A204.1 (cell line): ENCODE results near the gene CMTM5.

Experiments
- FAIRE-seq: peaks from 2 replicates; lab custom pipeline; 2012; peaks lifted over from hg19 to GRCh38; lab: Jason Lieb, UNC

CMTM5 gene, protein sequence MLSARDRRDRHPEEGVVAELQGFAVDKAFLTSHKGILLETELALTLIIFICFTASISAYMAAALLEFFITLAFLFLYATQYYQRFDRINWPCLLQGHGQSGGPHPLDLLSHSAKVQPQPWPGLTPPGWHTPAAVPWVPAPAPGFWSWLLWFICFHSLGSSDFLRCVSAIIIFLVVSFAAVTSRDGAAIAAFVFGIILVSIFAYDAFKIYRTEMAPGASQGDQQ

DNA sequence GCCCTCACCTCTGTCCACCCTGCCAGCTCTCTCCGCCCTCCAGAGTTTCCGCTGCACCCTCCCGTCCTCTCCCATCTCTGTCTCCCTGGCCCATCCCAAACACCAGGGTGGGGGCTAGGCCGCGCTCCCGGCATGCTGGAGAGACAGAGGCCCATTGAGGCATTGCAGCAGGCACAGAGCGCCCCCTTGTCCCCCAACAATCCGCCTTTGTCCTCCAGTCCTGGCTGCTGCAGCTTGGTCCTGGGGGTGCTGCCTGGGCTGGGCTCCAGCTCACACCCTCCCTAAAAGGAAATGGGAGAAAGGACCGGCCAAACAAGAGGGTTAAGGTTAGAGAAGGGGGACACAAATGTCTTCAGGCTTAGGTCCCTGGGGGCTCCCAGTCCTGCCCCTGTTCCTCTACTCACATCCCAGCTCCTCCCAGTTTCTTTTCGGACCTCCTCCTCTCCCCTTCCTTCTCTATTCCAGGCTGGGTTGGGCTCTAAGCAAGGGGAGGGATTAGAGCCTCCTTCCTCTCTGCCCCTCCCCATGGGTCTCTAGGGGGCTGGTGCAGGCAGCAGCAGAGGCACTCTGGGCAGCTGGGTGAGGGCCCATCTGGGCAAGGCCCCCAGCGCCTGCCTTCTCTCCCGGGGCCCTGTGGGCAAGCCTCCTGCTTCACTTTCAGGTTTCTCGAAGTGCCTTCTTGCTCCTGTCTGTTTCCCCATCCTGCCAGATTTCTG lies at the start of gene CMTM5:
Gene CMTM5, plus strand, starts transcription at position 565 of the 716 bp plus-strand sequence. CDS start 206 bp downstream, outside the sequence.
- no peak for FAIRE-seq

DNA sequence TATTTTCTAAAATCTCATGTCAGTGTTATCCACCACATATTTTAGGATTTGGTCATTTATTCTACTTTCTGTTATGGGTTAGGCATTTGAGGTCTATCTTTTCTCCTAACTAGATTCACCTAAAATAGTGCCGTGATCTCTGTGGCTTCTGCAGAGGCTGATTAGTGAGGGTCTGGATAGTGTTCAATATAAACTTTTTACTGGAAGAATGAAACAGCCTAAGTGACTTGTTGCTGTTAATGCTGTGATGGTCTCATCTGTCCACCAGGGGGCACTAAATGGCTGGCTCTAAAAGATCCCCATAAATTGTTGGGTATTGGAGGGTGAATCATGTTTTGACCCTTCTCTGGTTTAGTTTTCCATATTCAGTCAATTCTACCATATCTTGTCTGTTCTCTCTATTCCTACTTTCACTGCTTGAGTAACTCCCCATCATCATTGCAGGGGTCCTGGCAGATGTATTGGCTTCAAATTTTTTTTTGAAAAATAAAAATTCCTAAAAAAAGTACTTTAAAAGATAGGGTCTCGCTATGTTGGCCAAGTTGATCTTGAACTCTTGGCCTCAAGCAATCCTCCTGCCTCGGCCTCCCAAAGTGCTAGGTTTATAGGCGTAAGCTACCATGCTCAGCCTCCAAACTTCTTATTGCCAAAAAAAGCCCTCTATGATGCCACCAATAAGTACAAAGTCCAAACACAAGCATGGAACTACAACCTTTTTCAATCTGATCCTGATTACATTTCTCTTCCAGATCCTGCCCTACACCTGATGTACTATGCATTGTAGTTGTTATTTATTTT lies 48.7 kb upstream of the CMTM5 start:
- FAIRE-seq = peak; percentile 68

DNA sequence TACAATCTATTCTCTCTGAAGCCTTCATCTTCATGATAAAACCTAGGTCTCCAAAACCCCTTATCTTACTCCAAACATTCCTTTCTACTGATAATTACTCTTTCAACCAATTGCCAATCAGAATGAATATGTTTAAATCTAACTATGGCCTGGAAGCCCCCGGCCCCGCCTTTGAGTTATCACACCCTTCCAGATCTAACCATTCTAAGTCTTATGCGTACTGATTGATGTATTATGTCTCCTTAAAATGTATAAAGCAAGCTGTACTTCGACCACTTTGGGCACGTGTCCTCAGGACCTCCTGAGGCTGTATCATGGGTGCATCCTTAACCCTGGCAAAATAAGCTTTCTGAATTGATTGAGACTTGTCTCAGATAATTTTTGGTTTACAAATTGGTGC lies 41.2 kb upstream of the CMTM5 start:
- FAIRE-seq = no peak

DNA sequence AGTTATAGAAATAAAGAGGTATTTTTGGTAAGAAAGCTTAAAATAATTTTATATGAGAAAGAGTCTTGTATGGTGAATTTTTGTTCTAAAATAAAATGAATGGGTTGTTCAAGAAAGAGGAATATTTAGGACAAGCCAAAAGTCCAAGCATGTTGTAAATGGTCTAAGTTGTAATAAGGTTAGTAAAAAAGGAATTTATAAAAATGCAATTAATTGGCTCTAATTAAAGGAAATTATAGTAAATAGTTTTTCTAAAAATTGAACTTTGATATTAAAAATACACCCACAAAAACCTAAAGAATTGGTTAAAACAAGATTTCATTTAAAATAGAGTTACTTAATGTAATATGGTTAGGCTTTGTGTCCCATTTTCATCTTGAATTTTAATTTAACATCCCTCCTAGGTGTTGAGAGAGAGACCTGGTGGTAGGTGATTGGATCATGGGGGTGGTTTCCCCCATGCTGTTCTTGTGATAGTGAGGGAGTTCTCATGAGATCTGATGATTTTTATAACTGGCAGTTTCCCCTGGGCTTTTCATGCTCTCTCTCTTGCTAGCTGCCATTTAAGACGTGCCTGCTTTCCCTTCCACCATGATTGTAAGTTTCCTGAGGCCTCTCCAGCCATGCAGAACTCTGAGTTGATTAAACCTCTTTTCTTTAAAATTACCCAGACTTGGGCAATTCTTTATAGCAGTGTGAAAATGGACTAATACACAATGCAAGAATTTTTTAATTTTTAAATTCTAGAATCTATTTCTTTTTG lies 37.2 kb upstream of the CMTM5 start:
- no peak for FAIRE-seq

DNA sequence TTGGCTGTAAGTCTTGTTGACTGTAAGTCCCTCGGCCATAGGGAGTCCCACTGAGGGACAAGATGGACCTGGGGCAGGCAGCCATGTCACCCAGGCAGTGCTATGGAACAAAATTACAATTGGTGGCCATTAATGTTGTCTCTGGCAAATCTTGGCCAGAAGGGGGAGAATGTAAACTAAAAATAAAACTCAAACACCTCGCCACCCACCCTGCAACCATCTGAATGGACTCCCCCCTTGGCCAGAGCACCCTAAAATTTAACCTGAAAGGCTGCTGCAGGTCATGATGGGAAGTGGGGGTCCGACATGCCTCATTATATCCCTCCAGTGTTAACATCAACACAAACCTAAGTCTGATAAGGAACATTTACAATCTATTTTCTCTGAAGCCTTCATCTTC lies 32.4 kb upstream of the CMTM5 start:
- FAIRE-seq = no peak

DNA sequence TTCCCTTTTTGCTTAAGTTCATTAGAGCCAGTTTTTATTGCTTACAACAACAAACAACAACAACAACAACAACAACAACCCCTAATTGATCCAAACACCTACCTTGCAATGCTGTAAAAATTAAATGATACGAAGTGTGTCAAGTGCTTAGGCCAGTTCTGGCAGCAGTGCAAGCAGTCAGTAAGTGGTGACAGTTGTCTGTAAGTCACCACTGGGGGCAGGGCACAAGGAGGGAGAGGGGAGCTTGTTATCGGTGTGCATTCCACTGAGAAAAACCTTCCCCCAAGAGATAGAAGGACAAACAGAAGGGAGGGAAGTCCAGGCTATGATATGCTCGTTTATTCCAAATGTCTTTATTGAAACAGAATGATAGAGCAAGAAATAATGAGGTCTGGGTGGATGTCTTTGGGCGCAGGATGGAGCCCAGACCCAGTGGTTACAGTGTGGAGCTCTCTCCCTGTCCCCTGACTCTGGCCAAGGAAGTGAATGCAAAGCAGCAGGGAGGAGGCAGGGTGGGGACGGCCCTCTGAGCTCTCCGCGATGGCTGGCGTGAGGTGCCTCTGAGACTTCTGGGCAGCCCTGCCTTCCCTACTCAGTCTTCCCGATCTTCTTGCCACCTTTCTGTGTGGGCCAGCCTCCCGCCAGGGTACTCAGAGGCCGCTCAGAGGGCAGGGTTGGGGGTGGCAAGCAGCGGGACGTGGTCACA lies 30.7 kb upstream of the CMTM5 start:
- FAIRE-seq = no peak

DNA sequence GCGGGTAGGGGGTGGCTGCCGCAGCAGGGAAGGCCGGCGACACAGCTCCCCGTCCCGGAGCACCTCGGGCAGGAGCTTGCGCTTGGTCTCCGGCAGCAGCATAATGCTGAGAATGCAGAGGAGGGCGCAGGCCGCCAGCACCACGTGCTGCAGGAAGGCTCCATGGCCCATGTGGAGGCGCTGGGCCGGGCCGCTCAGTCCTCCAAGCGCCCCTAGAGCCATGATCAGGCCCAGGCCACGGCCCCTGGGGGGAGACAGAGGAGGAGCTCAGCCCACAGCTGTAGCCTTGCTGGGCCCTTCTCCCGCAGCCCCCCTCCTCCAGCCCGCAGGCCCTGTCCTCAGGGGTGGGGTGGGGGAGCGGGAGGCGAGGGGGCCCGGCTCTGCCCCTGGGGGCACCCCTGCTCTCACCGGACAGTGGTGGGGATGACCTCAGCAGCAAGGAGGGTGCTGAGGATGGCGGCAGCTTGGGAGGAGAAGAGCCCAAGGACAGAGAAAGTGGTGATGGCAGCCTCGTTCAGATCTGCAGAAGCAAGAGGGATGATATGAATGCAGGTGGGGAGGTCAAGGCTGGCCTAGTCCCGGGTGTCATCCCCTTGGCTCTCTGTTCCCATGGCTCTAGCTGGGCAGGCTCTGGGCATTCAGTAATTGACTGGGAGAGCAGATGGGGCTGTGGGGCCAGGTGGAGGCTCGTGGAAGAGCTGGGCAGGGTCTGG lies 30.0 kb upstream of the CMTM5 start:
- FAIRE-seq = no peak

DNA sequence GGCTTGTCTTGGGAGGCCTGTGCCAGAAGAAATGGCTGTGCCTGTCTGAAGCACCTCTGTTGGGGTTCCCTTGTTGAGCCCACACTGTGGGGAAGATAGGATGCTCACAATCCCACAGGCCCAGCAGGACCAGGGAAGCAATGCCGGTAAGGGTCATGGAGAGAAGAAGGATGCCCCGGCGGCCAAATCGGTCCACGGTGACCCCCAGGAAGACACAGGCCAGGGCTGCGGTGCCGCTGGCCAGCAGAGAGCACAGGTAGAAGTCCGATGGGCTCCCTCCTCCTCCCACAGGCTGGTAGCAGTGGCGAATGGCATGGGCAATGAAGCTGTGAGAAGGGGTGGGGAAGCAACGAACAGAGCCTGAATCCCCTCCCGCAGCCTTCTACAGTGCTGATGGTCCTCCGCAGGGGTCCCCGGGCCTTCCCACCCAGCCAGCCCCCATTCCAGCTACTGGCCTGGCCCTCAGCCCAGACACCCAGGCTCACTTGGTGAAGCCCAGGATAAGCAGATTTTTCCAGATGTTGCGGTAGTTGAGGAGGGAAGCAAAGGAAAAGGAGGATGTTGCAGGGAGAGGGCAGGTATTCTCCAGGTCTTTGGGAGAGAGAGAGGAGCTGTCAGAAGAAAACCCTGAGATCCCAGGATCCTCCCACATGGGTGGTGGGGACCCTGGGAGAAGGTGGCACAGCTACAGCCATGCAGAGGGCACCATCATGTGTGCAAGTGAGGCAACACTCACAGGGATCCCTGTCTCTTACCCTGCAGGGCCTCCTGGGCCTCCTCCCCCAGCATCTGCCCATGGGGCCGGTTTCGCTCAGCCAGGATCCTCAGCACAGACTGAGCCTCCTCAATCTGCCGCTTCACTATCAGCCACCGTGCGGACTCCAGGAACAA lies 29.2 kb upstream of the CMTM5 start:
- FAIRE-seq = no peak

DNA sequence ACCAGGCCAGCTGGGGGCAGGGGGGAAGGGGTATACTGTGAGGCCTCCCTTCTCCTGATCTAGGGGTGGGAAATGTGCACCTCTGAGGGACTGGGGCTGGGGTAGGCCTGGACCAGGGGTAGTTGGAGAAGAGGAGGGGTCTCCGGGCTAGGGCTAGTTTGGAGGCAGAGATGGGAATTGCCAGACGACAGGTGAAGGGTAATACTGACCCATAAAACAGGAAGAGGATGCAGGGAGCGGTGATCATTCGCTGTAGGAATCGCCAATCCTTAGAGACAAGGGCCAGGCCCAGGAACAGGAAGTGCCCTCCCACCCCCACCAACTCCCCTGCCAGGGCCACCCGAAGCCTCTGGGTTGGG lies 28.6 kb upstream of the CMTM5 start:
- FAIRE-seq = no peak

DNA sequence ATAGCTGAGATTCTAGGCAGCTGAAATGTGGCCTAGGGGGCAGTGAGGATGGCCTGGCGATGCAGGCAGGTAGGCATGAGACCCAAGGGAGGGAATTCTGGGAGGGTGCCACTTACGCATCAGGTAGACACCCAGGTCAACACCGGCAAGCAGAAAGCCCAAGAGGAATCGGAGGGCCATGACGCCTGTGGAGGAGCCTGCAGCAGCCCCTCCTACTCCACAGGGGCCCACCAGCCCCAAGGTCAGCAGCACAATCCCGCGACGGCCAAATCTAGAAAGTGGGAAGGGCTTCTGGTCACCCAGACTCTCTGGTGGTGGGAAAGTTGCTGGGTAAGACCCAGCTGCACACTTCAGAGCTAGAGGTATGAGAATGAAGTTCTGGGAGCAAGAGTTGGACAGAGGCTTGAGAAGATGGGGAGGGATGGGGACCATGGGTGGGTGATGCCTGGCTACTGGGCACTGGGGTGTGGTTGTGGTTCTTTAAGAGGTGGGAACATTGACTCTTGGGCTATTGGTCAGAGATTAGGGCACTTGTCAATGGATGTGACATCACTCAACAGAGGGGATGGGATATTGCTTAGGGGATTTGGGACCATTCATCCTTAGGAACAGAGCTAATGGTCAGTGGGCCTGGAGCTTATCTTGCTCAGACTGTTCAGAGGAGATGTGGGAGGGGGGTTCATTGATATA lies 27.5 kb upstream of the CMTM5 start:
- no peak for FAIRE-seq

DNA sequence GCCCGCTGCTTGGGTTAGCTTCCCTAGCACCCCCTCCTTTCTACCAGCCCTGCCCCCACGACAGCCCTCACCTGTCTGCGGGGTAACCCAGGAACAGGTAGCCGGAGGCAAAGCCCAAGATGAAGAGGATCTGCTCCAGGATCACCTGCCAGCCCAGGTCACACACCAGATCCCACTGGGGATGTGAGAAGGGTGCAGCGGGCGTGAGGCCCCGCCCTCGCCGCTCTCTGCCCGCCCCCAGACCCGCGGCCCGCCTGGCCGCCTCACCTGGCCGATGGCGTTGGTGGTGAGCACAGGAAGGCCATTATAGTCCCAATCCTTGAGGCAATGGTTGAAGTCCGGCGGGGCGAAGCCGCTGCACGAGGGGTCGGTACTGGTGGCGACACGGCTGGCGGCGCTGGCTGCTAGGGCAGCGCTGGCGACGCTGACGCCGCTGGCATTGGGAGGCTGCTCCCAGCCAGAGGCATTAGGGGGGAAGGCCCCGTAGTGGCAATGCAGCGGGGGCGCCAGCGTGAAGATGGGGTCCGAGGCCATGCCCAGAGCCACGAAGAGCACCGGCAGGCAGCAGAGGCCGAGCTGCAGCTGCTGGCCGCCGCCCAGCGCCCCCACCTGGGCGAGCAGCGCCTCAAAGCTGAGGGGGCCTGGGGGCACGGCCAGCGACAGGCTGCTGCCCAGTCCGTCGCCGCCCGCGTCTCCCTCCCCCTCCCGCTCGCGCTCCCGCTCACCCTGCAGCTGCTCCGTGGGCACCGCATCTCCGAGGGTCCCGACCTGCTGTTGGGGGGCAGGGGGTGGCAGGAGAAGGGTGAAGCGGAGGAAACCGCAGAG lies 25.0 kb upstream of the CMTM5 start:
- FAIRE-seq = no peak

DNA sequence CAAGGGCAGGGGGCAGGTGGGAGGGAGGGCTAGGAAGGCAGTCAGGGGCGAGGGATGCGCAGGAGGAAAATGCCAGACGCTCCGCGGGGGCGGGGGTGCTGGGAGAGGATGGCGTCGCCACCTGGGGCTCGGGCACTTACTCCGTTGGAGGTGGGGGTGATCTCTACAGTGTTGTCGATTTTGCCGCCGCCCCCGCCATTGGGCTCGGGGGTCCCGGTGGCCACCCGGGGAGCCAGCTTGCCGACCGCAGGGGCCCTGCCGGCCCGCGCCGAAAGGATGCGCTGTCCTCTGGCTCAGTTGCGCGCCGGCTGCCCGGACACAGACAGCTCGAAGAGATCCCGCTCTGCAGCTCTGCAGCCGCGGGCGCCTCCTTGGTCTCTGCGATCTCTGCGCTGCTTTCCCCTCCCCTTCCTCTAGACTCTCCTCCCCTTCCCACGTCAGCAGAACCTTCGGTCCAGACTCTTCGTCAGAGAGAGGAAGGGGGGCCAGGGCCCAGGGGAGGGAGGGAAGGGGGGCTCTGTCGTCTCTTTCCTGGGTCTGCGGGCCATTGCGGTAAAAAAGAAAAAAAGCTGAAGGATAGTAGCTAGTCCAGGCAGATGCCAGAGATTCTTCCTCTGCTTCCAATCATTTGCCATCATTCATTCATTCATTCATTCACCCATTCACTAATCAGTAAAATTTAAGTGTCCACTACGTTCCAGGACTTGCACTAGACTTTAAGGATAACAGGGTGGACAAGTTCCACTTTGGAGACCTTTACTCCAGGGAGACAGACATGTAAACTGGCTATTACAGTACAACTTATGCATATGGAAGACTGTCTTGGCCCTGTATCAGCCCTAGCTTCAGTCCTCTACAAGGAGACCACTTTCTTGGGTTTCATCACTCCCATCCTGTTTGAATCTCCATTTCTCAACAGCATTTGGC lies 24.1 kb upstream of the CMTM5 start, which contains the start of gene SLC22A17:
Gene SLC22A17, minus strand, starts transcription at position 382 of the 927 bp plus-strand sequence.
- no peak for FAIRE-seq

DNA sequence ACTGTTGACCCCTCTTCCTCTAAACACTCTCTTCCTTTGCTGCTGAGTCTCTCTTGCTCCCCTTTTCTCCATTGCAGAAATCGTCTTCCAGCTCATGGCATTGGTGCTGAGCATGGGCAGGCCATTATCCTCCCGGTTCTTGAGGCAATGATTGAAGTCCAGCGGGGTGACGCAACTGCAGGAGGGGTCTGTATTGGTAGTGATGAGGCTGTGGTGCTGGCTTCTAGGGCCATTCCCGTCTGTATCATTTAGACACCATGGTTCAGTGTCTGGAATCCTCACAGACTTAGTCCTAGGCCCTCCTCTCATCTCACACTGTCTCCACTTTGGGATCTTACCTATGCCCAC lies 23.4 kb upstream of the CMTM5 start:
- FAIRE-seq = no peak

DNA sequence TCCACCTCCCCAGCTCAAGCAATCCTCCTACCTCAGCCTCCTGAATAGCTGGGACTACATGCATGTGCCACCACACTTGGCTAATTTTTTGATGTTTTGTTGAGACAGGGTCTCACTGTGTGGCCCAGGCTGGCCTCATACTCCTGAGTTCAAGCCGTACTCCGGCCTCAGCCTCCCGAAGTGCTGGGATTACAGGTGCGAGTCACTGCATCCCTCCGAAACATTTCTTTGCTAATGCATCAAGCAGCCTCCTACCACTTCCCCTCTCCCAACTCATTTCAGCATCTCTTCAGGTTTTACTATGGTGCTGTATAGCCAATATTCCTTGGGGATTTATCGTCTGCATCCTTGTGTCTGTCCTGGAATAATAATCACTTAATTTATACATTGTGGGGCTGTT lies 21.9 kb upstream of the CMTM5 start:
- FAIRE-seq = no peak

DNA sequence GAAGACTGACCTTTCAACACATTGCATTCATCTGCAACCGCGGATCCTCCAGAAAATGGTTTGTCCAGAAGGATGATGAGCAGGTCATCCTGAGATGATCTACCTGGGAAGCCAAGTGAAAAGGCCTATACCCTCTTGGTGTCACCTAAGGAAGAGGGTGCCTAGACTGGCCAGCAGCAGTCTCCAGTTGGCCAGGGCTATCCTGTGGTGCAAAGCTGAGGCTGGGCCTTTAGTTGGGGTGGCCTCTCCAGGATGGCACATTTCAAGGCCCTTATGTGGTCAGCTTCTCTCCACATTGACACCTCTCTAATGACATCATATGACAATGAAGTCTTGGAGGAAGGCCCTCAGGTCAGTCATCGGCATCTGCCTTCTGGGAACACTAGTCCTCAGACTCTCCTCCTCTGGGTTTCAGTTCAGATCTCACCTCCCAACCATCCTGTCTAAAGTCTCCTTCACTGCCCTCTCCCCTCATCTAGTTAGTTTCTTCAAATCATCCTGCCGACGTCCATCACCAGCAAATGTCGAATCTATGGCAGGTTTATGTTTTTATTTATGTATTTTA lies 20.9 kb upstream of the CMTM5 start:
- FAIRE-seq = no peak

DNA sequence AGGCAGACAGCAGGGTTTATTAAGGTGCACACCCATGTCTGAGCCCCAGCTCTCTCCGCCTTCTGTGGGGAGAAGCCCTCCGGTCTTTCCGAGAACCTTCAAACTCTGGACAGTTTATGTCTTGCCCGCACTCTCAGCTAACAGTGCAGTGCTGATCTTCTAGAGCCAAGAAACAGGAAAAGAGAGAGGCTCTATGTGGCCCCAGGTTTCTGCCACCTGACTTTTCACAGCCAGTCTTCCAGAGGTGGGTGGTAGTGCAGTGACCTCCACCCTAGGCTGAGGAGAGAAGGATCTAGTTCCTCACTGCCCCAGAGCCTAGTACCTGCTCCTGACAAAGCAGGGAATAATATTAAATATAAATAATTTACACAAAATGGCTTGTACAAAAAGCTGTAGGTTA lies 20.2 kb upstream of the CMTM5 start:
- FAIRE-seq = no peak

DNA sequence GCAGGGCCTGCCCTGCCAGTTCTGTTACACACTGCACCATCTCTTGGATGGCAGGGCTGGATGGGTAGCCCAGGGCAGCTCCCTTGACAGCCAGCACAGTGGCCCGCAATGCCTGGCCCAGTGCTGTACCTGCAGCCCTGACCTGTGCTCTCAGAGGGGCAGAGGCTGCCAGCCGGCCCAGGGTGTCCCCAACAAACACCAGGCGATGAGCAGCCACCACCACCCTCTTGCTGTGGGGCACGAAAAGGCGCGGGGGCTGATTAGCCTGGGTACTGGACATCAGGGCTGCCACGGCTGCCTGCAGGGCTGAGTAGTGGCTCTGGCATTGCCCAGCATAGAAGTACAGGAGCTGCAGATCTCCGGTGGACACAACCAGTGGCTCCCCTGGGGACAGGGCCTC lies 19.6 kb upstream of the CMTM5 start:
- no peak for FAIRE-seq
